Hepatocyte (in vitro differentiated cells): Measurements from ENCODE around the gene TMEM236.

Experiments
- CTCF ChIP-seq: fragments of 200-600 bp; sonication (generic); IDR thresholded peaks from 2 replicates; pipeline ENCODE4 v1.5.1; 2016; ENCODE audit warnings: antibody characterized with exemption, mild to moderate bottlenecking; ENCODE audit not compliant: poor library complexity
- EZH2phosphoT487 ChIP-seq: fragments of 200-600 bp; sonication (generic); IDR thresholded peaks from one replicate; pipeline ENCODE4 v1.6.1; 2018; ENCODE audit warnings: antibody characterized with exemption, mild to moderate bottlenecking, low read depth, moderate library complexity; ENCODE audit not compliant: unreplicated experiment, severe bottlenecking

DNA sequence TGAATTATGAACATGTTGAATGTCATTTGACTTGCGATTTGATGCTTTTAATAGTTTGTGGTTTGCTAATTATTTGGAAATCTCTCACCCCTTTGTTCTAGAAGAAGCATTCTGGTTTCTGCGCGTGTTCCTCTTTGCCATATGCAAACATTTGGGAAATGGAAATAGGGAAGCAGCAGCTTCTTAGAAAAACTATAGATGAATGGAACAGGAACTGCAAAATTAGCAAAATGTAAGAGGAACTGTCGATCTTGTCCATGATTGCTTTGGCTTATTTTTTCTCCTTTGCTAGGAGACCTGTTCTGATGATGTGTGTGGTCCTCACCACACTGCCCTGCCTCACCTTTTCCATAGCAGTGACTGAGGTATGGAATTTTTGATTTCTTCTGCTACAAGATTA is 19.0 kb downstream of the TMEM236 start:
- TF ChIP-seq EZH2phosphoT487: no peak
- no peak for TF ChIP-seq CTCF
